ENCODE data around the gene CLRN1.

DNA sequence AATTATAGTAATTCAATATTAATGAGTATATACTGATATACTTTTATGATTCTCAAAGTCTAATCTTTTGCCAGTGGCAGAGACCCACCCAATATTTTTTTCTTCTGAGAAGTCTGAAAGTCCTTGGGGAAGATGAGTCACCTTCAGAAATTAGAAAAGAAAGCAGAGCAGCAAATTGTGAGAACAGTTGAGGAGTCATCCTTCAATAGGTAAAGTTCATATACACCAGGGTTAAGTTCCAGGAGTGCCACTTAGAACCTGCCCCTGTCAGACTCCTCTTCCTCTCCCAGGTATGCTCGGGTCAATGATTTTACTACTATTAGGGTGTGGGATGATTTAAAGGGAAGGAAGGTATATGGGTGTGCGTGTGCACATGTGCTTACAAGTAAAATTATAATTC lies 7.1 kb downstream of the CLRN1 start:
- TF ChIP-seq POLR2A (IDR thresholded peaks at IDR 0.05), result no peak
- TF ChIP-seq, protein P1, sequence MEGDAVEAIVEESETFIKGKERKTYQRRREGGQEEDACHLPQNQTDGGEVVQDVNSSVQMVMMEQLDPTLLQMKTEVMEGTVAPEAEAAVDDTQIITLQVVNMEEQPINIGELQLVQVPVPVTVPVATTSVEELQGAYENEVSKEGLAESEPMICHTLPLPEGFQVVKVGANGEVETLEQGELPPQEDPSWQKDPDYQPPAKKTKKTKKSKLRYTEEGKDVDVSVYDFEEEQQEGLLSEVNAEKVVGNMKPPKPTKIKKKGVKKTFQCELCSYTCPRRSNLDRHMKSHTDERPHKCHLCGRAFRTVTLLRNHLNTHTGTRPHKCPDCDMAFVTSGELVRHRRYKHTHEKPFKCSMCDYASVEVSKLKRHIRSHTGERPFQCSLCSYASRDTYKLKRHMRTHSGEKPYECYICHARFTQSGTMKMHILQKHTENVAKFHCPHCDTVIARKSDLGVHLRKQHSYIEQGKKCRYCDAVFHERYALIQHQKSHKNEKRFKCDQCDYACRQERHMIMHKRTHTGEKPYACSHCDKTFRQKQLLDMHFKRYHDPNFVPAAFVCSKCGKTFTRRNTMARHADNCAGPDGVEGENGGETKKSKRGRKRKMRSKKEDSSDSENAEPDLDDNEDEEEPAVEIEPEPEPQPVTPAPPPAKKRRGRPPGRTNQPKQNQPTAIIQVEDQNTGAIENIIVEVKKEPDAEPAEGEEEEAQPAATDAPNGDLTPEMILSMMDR (IDR thresholded peaks at IDR 0.05), result no peak

All from vagina (tissue), 2 donors.